IgD-negative memory B cell (primary cell): ENCODE data around the gene CCDC61. TPM values are rescaled to one million over a fixed set of nuclear protein-coding genes. Genes with fewer than 3 reads are reported as not detected.

Experiments used
- H3K27ac Mint-ChIP-seq, 3 donors: one replicate each; pipeline ENCODE4 v1.8.0; 2020 to 2022; ENCODE audit warnings: mild to moderate bottlenecking in 3 of 3, mixed read lengths in 3 of 3, moderate library complexity in 1 of 3
- H3K27me3 Mint-ChIP-seq: one replicate; pipeline ENCODE4 v1.8.0; 2021; ENCODE audit warnings: mixed read lengths
- H3K36me3 Mint-ChIP-seq: one replicate; pipeline ENCODE4 v1.8.0; 2020; ENCODE audit warnings: mild to moderate bottlenecking, mixed read lengths
- H3K4me1 Mint-ChIP-seq, 3 donors: one replicate each; pipeline ENCODE4 v1.8.0; 2020 to 2022; ENCODE audit warnings: mixed read lengths in 3 of 3, mild to moderate bottlenecking in 1 of 3
- H3K4me3 Mint-ChIP-seq, 4 donors: one replicate each; pipeline ENCODE4 v1.8.0; 2020 to 2022; ENCODE audit warnings: mild to moderate bottlenecking in 4 of 4, mixed read lengths in 4 of 4, moderate library complexity in 3 of 4
- H3K9me3 Mint-ChIP-seq, 3 donors: one replicate each; pipeline ENCODE4 v1.8.0; 2020 to 2021; ENCODE audit warnings: mixed read lengths in 3 of 3, mild to moderate bottlenecking in 1 of 3
- polyA plus RNA-seq: library from polyadenylated mRNA; unstranded; fragments of 300-500 nt; fragmentation: Illumina TruSeq; gene quantifications from one replicate; pipeline ENCODE4 v1.2.3, GENCODE V29; 2021

Gene CCDC61
- polyA plus RNA-seq, 1 donor from 2014 or later = 8.7 TPM

DNA sequence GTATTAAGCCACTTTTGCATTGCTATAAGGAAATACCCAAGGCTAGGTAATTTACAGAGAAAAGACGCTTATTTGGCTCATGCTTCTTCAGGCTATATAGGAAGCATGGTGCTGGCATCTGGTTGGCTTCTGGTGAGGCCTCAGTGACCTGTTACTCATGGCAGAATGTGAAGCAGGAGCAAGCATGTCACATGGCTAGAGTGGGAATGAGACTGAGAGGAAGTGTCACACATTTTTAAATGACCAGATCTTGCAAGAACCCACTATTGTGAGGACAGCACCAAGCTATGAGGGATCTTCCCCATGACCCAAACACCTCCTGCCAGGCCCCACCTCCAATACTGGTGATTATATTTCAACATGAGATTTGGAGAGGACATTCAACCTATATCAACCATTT, 71.2 kb downstream of the CCDC61 start:
- Mint-ChIP-seq H3K4me3 (no peak overlapping the region), H3K9me3 (peaks cover 0 to 7% (median 6%) of the 10 kb centered on the region in 3 donors), H3K36me3 (peaks cover 3% of the 10 kb centered on the region), H3K4me1 (no peaks in the 10 kb centered on the region), H3K27me3 (peaks cover 35% of the 10 kb centered on the region), H3K27ac (no peak overlapping the region)

- Mint-ChIP-seq H3K36me3 (peaks cover 3% of the 10 kb centered on the region), H3K27me3 (peaks cover 33% of the 10 kb centered on the region), H3K9me3 (peaks cover 0 to 5% (median 0%) of the 10 kb centered on the region in 3 donors), H3K4me1 (no peaks in the 10 kb centered on the region), H3K27ac (no peak overlapping the region), H3K4me3 (no peak overlapping the region)
Measured at GRCh38 chr19:46067691-46068090, 72.4 kb downstream of the CCDC61 start.

Other genes with a start within 250 kb of the CCDC61 start
- 0.41 TPM for gene SIX5, start 226.2 kb upstream of the CCDC61 start, polyA plus RNA-seq
- 1.6 TPM for gene DMPK, start 213.0 kb upstream of the CCDC61 start, polyA plus RNA-seq
- gene DMWD, start 202.6 kb upstream of the CCDC61 start, polyA plus RNA-seq = 16.7 TPM
- gene RSPH6A, start 180.2 kb upstream of the CCDC61 start, polyA plus RNA-seq = not detected
- 26.8 TPM for gene SYMPK, start 132.3 kb upstream of the CCDC61 start, polyA plus RNA-seq
- not detected for gene FOXA3, start 131.1 kb upstream of the CCDC61 start, polyA plus RNA-seq
- gene IRF2BP1, start 109.3 kb upstream of the CCDC61 start, polyA plus RNA-seq = 10.0 TPM
- 0.70 TPM for gene MYPOP, start 92.9 kb upstream of the CCDC61 start, polyA plus RNA-seq
- gene NANOS2, start 80.7 kb upstream of the CCDC61 start, polyA plus RNA-seq = not detected
- gene NOVA2, start 21.6 kb upstream of the CCDC61 start, polyA plus RNA-seq = not detected
- gene PGLYRP1, start 27.6 kb downstream of the CCDC61 start, polyA plus RNA-seq = not detected
- not detected for gene IGFL4, start 45.5 kb downstream of the CCDC61 start, polyA plus RNA-seq
- gene IGFL3, start 129.2 kb downstream of the CCDC61 start, polyA plus RNA-seq = not detected
- gene IGFL2, start 152.8 kb downstream of the CCDC61 start, polyA plus RNA-seq = not detected
- not detected for gene IGFL1, start 234.3 kb downstream of the CCDC61 start, polyA plus RNA-seq